Measurements from ENCODE around the gene MAPT.

- no peak for TF ChIP-seq MLX (CRISPR knock-in tag; IDR thresholded peaks at IDR 0.05)
- no peak for TF ChIP-seq TAF1 (CRISPR knock-in tag; IDR thresholded peaks at IDR 0.05)
Measured at GRCh38 chr17:45902892-45903346, 8.6 kb downstream of the MAPT start.

Measured in HepG2 (cell line).